Measurements from ENCODE around the gene TET3.
A peak's percentile ranks its signal among the peaks of the same experiment; 100 is the strongest.
"Not testable (repeated sequence)": the region's sequence is repeated elsewhere in the genome, so short reads cannot be mapped to it uniquely, and the experiment has no call there.

Gene TET3

GRCh38 chr2:73984203-73984921 is at the start of gene TET3:
Gene TET3 (plus strand): TSS chr2:73984910. CDS start chr2:73986404, 1,494 bp downstream.
- peak; percentile 14 for DNase-seq

DNA sequence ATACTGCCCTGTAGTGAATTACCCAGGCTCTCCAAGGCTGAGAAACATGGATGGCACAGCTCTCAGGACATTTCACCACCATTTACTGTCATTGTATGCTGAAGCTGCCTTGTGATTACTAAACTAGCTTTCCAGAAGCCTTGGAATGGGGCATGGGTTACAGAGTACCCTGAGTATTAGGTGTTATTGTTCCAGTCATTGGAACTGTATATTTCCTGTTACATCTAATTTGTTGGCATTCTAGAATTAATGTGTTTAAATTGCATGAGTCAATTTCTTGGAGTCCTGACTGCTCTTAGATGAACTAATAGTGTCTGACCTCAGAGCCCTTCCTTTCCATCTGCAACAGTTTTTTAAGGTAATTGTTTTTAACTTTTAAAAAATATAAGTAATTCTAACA is 49.1 kb upstream of the TET3 start:
- no peak for DNase-seq

DNA sequence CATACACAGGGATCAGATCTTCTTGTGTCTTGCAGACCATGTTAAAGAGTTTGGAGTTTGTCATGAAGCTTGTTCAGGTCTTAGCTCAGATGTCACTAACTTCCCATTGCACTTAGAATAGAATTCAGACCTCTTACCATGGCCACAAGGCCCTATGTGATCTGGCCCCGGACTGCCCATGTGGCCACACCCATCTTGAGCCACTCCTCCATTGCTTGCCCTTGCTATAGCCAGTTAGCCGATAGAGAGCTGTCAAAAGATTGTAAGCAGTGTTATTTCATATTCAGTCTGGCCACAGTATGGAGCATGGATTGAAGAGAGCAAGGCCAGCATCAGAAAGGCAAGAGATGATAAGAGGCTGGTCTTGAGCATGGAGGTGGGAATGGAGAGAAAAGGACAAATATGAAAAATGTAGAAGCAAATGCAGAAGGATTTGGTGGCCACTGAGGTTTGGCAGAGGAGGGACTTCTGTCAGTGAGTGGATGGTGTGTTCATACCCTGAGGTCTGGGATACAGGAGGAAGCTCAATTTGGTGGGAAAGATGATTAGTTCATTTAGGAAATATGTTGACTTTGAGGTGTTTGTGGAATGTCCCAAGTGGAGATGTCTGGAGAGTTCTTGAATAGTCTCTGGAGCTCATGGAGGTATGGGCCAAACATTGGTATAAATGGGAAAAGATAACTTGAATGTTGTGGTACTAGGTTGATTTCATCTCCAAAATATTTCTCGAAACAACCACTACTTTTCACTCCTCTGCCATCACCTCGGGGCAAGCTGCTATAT is 47.4 kb upstream of the TET3 start:
- no peak for DNase-seq

GRCh38 chr2:73937899-73938298 is 46.8 kb upstream of the TET3 start:
- DNase-seq: no peak

DNA sequence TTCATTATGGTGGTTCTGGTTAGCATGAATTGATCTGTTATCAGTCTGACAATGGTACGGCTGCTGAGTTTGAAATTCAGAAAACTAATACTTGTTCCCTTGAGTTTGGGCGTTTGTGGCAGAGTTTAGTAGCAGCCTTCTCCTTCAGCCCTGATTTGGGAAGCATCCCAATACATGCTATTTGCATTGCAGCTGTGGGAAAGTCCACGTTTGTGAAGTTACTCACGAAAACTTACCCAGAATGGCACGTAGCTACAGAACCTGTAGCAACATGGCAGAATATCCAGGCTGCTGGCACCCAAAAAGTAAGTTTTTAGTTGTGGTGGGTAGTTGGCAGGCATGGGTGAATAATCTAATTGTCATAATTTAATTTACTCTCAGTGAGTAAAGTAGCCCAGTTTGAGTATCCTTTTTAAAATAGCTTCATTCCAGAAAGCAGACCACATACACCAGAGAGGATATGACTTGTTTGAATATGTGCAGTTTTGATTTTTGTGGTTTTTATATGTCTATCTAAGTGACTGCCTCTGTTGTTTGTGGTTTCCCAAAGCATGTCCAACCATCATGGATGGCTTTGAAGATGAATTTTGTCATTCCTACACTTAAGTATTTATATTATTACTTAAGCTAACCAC is 45.9 kb upstream of the TET3 start:
- DNase-seq: no peak

DNA sequence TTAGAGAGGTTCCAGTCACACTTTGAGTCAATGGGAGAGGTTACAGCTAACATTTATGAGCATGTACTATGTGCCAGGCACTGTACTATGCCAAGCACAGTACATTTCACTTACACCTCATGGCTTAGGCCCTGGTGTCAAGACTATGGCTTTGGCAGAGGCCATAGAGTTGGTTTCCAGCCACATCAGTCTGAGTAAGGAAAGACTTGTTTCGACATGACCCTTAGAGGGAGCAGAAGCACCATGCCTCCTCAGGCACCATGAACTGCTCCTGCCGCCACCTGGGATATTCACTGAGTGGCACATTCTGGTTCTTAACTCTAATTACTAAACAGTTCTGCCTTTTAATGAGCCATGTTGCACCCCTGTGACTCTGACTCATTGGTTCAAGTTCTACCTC is 45.3 kb upstream of the TET3 start:
- no peak for DNase-seq

DNA sequence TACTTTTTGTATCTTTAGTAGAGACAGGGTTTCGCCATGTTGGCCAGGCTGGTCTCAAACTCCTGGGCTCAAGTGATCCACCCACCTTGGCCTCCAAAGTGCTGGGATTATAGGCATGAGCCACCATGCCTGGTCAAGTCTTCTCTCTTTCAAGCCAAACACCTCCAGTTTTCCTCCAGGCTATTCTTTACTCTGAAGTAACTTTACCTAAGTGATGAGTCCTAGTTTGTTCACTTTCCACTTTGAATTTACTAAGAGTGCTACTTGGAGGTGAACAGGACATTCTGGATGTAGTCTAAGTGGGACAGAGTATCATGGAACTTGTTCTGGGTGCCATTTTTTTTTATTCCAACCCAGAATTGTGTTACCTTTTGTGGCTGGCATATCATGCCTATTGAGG is 44.6 kb upstream of the TET3 start:
- not testable (repeated sequence) for DNase-seq

DNA sequence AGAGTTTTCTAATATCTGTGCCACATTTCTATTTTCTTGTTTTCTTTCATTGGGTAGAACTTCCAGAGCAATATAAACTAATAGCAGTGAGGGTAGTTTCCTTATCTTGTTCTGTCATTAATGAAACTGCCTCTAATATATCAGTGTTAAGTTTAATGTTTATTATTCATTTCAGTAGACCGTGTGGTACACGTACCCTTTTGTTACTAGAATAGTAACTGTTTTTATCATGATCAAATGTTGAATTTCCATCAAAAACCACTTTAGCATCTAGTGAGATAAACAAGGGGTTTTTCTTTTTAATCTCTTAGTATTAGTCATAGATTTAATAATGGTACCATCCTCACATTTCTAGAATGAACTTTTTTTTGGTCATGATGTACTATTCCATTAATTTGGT is 42.0 kb upstream of the TET3 start:
- no peak for DNase-seq

GRCh38 chr2:73944714-73945113 is 40.0 kb upstream of the TET3 start:
- DNase-seq: no peak

DNA sequence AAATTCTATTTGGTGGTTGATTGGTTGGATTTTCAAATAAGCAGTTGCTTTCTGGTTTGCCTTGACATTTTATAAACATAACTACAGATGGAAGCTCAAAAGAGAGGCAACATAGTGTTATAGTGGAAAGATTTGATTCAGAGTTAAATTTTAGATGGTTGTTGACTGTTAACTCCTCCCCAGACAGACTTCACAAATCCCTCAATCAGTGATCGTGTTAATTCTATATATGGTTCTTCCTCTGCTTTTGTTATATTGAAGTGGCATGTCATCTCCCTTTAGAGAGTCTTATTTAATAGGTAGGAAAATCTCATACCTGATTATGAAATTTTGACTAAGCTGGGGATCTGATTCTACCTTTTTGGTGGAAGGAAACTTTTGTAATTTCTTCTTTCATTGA is 38.5 kb upstream of the TET3 start:
- no peak for DNase-seq

DNA sequence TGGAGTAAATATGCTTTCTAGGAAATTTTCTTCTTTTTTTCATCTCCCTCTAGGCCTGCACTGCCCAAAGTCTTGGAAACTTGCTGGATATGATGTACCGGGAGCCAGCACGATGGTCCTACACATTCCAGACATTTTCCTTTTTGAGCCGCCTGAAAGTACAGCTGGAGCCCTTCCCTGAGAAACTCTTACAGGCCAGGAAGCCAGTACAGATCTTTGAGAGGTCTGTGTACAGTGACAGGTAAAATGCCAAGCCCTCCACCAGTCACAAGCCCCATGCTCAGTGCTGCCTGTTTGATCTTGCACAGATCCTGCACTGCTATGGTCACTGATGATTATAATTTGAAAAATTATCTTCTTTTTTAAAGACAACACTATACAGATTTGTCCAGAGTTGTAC is 38.0 kb upstream of the TET3 start:
- no peak for DNase-seq

- DNase-seq: no peak
Observed at GRCh38 chr2:73947412-73948018, 37.2 kb upstream of the TET3 start.

DNA sequence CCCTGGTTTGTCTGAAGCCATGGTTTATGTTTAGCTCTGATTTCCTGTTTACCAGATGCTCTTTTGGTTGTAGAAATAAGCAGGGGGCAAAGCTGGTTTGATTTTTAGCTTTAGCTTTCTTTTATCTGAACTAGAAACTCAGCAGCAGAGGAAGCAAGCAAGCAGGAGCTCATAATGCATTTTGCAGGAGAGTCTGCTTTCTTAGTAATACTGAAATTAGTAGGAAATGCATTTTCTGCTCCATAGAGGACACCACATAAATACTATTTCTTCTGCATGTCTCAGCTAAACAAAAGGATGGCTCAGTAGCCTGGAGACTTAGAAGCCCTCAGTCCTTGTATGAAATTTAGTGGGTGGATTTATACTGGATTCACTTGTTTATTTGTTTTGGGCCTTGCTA is 34.9 kb upstream of the TET3 start:
- no peak for DNase-seq

GRCh38 chr2:73952499-73953446 is 31.9 kb upstream of the TET3 start:
- DNase-seq: no peak

- DNase-seq: no peak
Observed at GRCh38 chr2:73956218-73956865, 28.4 kb upstream of the TET3 start.

DNA sequence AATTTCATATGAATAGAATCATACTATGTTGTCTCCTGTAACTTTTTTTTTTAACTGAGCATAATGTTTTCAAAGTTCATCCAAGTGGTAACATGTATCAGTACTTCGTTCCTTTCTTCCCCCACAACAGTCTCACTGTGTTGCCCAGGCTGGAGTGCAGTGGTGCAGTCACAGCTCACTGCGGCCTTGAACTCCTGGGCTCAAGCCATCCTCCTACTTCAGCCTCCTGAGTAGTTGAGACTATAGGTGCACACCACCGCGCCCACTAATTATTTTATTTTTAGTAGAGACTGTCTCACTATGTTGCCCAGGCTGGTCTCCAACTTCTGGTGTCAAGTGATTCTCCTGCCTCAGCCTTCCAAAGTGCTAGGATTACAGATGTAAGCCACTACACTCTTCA is 23.4 kb upstream of the TET3 start:
- DNase-seq: no peak

GRCh38 chr2:73961823-73962615 is 22.7 kb upstream of the TET3 start:
- no peak for DNase-seq

DNA sequence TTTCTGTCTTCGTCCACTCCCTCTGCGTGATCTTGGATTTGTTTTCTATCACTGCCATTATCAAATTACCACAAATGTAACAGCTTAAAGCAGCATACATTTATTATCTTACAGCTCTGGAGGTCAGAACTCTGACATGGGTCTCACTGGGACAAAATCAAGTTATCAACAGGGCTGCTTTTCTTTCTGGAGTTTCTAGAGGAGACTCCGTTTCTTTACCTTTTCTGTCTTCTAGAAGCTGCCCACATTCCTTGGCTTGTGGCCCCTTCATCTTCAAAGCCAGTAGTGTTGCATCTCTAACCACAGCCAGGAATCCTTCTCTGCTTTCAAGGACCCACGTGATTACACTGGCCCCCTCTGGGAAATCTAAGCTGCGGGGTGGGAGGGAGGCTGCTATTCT is 21.9 kb upstream of the TET3 start:
- DNase-seq: no peak

- no peak for DNase-seq
Observed at GRCh38 chr2:73963385-73964120, 21.2 kb upstream of the TET3 start.

- no peak for DNase-seq
Observed at GRCh38 chr2:73964223-73964622, 20.5 kb upstream of the TET3 start.

Measured in T1000 (cell line).